HCT116 (cell line): ENCODE results near the gene RAPGEF1. TPM values are rescaled to one million over a fixed set of nuclear protein-coding genes. Genes with fewer than 3 reads are reported as not detected.

ENCODE experiments used
- ATAC-seq: fragments of 200-7000 bp; cut with Tn5 transposase; 2 replicates; pipeline ENCODE4 v1.9.1; 2020; ENCODE audit warnings: mild to moderate bottlenecking, moderate library complexity
- BruUV-seq: library from RNA; stranded (reverse); fragments of 400-500 nt; replicated peaks from 2 replicates; lab custom pipeline; 2021; lab: Mats Ljungman, UMichigan
- CTCF ChIA-PET: fragments of 300-600 bp; sonication (Branson Sonifier 250); formaldehyde crosslinking; loops from one replicate; lab custom pipeline; 2021; ENCODE audit warnings: antibody characterized with exemption; lab: Charles Lee
- POLR2A ChIA-PET: fragments of 300-600, 350-600 bp; sonication (Branson Sonifier 250); formaldehyde crosslinking; loops from one replicate; lab custom pipeline; 2021; ENCODE audit warnings: antibody characterized with exemption; lab: Charles Lee
- RAD21 ChIA-PET, 2 experiments: fragments of 300-600 bp; sonication (Branson Sonifier 250); formaldehyde crosslinking; loops; one replicate each; lab custom pipeline; 2023; ENCODE audit warnings: low total read pairs in 2 of 2; ENCODE audit not compliant: uncharacterized antibody in 2 of 2, unreplicated experiment in 2 of 2, low non-redundant PET in 1 of 2; lab: Charles Lee
- DNase-seq: peaks from one replicate; pipeline ENCODE4 v3.0.0-alpha.2; 2010; ENCODE audit warnings: low read depth, low spot score
- H2AFZ ChIP-seq: fragments of 200-600 bp; shearing (Covaris generic), sonication (generic); 2 replicates; pipeline ENCODE4 v1.6.1; 2017; ENCODE audit warnings: low read depth, mixed run types, mixed read lengths, antibody characterized with exemption, low read length; ENCODE audit not compliant: poor library complexity, severe bottlenecking
- H3K27ac ChIP-seq: 2 replicates; pipeline ENCODE4 v1.5.1; 2012; ENCODE audit warnings: low read depth, low read length
- H3K27me3 ChIP-seq: fragments of 200-600 bp; sonication (generic); 2 replicates; pipeline ENCODE4 v1.6.1; 2016; ENCODE audit warnings: mixed run types, low read length, mixed read lengths; ENCODE audit not compliant: insufficient read depth
- H3K36me3 ChIP-seq, 2 experiments: fragments of 200-500 bp in 1 of 2; fragments of 200-600 bp in 1 of 2; sonication (Bioruptor generic) in 1 of 2; sonication (generic) in 1 of 2; 2 replicates each; pipeline versions ENCODE4 v1.5.1 to v1.6.1; 2014 to 2016; ENCODE audit warnings: low read length in 2 of 2, inconsistent platforms in 1 of 2, mixed read lengths in 1 of 2, mixed run types in 1 of 2; ENCODE audit not compliant: insufficient read depth in 2 of 2, control insufficient read depth in 1 of 2
- H3K4me1 ChIP-seq, 2 experiments: fragments of 200-600 bp in 1 of 2; sonication (generic) in 1 of 2; 2 replicates each; pipeline versions ENCODE4 v1.5.1 to v1.6.1; 2012 to 2017; ENCODE audit warnings: low read length in 2 of 2, inconsistent platforms in 1 of 2, mild to moderate bottlenecking in 1 of 2, mixed read lengths in 1 of 2, mixed run types in 1 of 2, moderate library complexity in 1 of 2; ENCODE audit not compliant: insufficient read depth in 2 of 2, control insufficient read depth in 1 of 2
- H3K4me2 ChIP-seq: fragments of 200-600 bp; sonication (generic); 2 replicates; pipeline ENCODE4 v1.6.1; 2017; ENCODE audit warnings: mixed run types, low read length, mixed read lengths
- H3K4me3 ChIP-seq, 2 experiments: fragments of 200-600 bp in 1 of 2; sonication (generic) in 1 of 2; replicated peaks in 1 of 2; 2 replicates each; pipeline ENCODE4 v1.5.1; 2011 to 2016; ENCODE audit warnings: low read length in 2 of 2, control low read depth in 1 of 2, low read depth in 1 of 2, mild to moderate bottlenecking in 1 of 2, mixed read lengths in 1 of 2, mixed run types in 1 of 2
- H3K79me2 ChIP-seq: fragments of 200-600 bp; sonication (generic); 2 replicates; pipeline ENCODE4 v1.6.1; 2017; ENCODE audit warnings: mild to moderate bottlenecking, mixed run types, low read length, moderate library complexity, mixed read lengths; ENCODE audit not compliant: insufficient read depth
- H3K9ac ChIP-seq: fragments of 200-600 bp; sonication (generic); 2 replicates; pipeline ENCODE4 v1.6.1; 2016; ENCODE audit warnings: low read length, mixed read lengths
- H3K9me2 ChIP-seq: fragments of 200-600 bp; sonication (generic), shearing (Covaris generic); 2 replicates; pipeline ENCODE4 v1.6.1; 2017; ENCODE audit warnings: mixed run types, mild to moderate bottlenecking, moderate library complexity; ENCODE audit not compliant: insufficient read depth
- H3K9me3 ChIP-seq, 2 experiments: fragments of 200-500 bp in 1 of 2; fragments of 200-600 bp in 1 of 2; sonication (Bioruptor generic) in 1 of 2; sonication (generic) in 1 of 2; 2 replicates each; pipeline ENCODE4 v1.6.1; 2014 to 2017; ENCODE audit warnings: low read length in 2 of 2, mixed read lengths in 2 of 2, inconsistent platforms in 1 of 2, low read depth in 1 of 2, mild to moderate bottlenecking in 1 of 2, mixed run types in 1 of 2, moderate library complexity in 1 of 2; ENCODE audit not compliant: control insufficient read depth in 1 of 2, insufficient read depth in 1 of 2
- H4K20me1 ChIP-seq: fragments of 200-600 bp; sonication (generic), shearing (Covaris generic); 2 replicates; pipeline ENCODE4 v1.6.1; 2017; ENCODE audit warnings: mixed run types, mild to moderate bottlenecking, moderate library complexity; ENCODE audit not compliant: insufficient read depth
- CEBPB ChIP-seq: IDR thresholded peaks from 2 replicates; pipeline ENCODE4 v1.6.1; 2012; ENCODE audit warnings: low read depth
- FOSL1 ChIP-seq: IDR thresholded peaks from 2 replicates; pipeline ENCODE4 v1.6.1; 2012; ENCODE audit warnings: low read depth
- JUND ChIP-seq: IDR thresholded peaks from 2 replicates; pipeline ENCODE4 v1.6.1; 2012
- POLR2A ChIP-seq: IDR thresholded peaks from 2 replicates; pipeline ENCODE4 v1.7.0; 2011; ENCODE audit warnings: borderline replicate concordance; ENCODE audit not compliant: insufficient read depth, insufficient read length; ENCODE audit errors: extremely low read depth
- POLR2AphosphoS5 ChIP-seq: IDR thresholded peaks from 2 replicates; pipeline ENCODE4 v1.6.1; 2011; ENCODE audit warnings: mild to moderate bottlenecking, low read depth, low read length, moderate library complexity
- RAD21 ChIP-seq: IDR thresholded peaks from 2 replicates; pipeline ENCODE4 v1.6.1; 2012; ENCODE audit warnings: low read depth, mild to moderate bottlenecking
- SP1 ChIP-seq: IDR thresholded peaks from 2 replicates; pipeline ENCODE4 v1.6.1; 2012; ENCODE audit warnings: low read depth
- TCF7L2 ChIP-seq: IDR thresholded peaks from 2 replicates; pipeline ENCODE4 v1.7.0; 2011; ENCODE audit warnings: borderline replicate concordance, inconsistent platforms; ENCODE audit not compliant: insufficient read depth, insufficient read length; ENCODE audit errors: extremely low read depth
- YY1 ChIP-seq: IDR thresholded peaks from 2 replicates; pipeline ENCODE4 v1.6.1; 2011; ENCODE audit warnings: low read length, low read depth, moderate library complexity, mild to moderate bottlenecking; ENCODE audit not compliant: insufficient replicate concordance; ENCODE audit errors: extremely low read depth
- ZNF274 ChIP-seq: fragments of 200-500 bp; sonication (Bioruptor generic); IDR thresholded peaks from 2 replicates; pipeline ENCODE4 v1.6.1; 2014; ENCODE audit warnings: mild to moderate bottlenecking, low read depth, low read length, inconsistent platforms
- intact Hi-C: fragments of 100-400 bp; cut with micrococcal nuclease; formaldehyde crosslinking; loops from 2 replicates; pipeline ENCODE4 v1.10.0; 2022
- total RNA-seq: library from RNA; stranded (reverse); gene quantifications from one replicate; pipeline ENCODE4 v1.2.1, GENCODE V29; 2021; ENCODE audit not compliant: unreplicated experiment
- TF ChIP-seq, protein P1 (sequence below): IDR thresholded peaks from 2 replicates; pipeline ENCODE4 v1.6.1; 2012; ENCODE audit warnings: low read depth
- TF ChIP-seq, protein P2 (sequence below), 3 experiments: fragments of 200-600 bp in 1 of 3; sonication (generic) in 1 of 3; IDR thresholded peaks in 2 of 3; conservative IDR thresholded peaks in 1 of 3; 2 replicates each; pipeline ENCODE4 v1.5.1; 2012 to 2017; ENCODE audit warnings: low read depth in 2 of 3, low read length in 2 of 3, antibody characterized with exemption in 1 of 3, borderline replicate concordance in 1 of 3, control low read depth in 1 of 3, mild to moderate bottlenecking in 1 of 3, mixed read lengths in 1 of 3, mixed run types in 1 of 3, moderate library complexity in 1 of 3; ENCODE audit not compliant: insufficient read depth in 1 of 3
- TF ChIP-seq, protein P3 (sequence below): IDR thresholded peaks from 2 replicates; pipeline ENCODE4 v1.6.1; 2012
- TF ChIP-seq, protein P4 (sequence below): IDR thresholded peaks from 2 replicates; pipeline ENCODE4 v1.6.1; 2012

Gene RAPGEF1
- total RNA-seq, 1 experiment from 2014 or later = 43.0 TPM

DNA sequence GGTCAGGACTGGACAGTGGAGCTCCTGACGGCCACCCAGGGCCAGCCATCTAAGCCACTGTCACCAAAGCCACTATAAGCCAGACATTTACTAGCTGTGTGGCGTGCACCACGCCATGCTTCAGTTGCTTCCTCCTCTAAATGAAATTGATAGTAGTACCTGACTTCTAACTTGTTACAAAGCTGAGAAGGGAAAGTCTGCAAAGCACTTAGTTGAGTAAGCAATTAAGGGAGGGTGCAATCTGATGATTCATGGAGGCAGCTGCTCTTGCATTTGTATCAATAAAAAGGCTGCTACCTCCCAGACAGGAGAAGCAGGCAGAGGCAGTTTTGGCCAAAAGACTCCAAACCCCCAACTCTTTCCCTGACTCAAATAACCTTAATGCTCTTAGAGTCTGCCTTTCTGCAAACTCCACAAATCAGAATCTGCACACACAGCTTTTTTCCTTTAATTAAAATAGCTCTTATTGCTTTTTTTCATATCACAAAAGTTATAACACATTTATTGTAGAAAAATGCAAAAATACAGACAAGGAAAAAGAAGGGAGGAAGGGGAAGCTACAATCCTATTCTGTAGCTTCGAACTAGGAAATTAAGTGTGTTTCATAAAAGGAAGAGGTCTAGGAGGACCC lies 19.3 kb upstream of the RAPGEF1 start:
- no peaks in the 10 kb centered on the region for H3K27me3 ChIP-seq
- H3K79me2 ChIP-seq = no peaks in the 10 kb centered on the region
- H3K9me2 ChIP-seq = no peaks in the 10 kb centered on the region
- DNase-seq (no peak), ATAC-seq (no peak)
- no peaks in the 10 kb centered on the region for H3K9me3 ChIP-seq
- H3K4me2 ChIP-seq = no peak overlapping the region
- H3K4me1 ChIP-seq = peaks cover 4 to 13% of the 10 kb centered on the region in 2 experiments; a peak in 3 of 4 replicates
- RAD21 ChIA-PET = no interaction called here
- H3K36me3 ChIP-seq = no peaks in the 10 kb centered on the region
- H2AFZ ChIP-seq = no peak overlapping the region
- H3K9ac ChIP-seq = no peak overlapping the region
- BruUV-seq = no TSS peak
- no peaks in the 10 kb centered on the region for H4K20me1 ChIP-seq
- intact Hi-C loops = no loop called here
- CTCF ChIA-PET = interaction anchor here (0.6 to 3.3 kb wide), 10 partner anchors 10 to 510 kb away, joined by 3 to 13 read pairs (median 5); partner anchors contain the start of gene RAPGEF1
- no peak overlapping the region for H3K27ac ChIP-seq
- TF ChIP-seq, protein P1, sequence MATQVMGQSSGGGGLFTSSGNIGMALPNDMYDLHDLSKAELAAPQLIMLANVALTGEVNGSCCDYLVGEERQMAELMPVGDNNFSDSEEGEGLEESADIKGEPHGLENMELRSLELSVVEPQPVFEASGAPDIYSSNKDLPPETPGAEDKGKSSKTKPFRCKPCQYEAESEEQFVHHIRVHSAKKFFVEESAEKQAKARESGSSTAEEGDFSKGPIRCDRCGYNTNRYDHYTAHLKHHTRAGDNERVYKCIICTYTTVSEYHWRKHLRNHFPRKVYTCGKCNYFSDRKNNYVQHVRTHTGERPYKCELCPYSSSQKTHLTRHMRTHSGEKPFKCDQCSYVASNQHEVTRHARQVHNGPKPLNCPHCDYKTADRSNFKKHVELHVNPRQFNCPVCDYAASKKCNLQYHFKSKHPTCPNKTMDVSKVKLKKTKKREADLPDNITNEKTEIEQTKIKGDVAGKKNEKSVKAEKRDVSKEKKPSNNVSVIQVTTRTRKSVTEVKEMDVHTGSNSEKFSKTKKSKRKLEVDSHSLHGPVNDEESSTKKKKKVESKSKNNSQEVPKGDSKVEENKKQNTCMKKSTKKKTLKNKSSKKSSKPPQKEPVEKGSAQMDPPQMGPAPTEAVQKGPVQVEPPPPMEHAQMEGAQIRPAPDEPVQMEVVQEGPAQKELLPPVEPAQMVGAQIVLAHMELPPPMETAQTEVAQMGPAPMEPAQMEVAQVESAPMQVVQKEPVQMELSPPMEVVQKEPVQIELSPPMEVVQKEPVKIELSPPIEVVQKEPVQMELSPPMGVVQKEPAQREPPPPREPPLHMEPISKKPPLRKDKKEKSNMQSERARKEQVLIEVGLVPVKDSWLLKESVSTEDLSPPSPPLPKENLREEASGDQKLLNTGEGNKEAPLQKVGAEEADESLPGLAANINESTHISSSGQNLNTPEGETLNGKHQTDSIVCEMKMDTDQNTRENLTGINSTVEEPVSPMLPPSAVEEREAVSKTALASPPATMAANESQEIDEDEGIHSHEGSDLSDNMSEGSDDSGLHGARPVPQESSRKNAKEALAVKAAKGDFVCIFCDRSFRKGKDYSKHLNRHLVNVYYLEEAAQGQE = no peak
- no peak for TF ChIP-seq CEBPB
- TF ChIP-seq SP1 = no peak
- no peak for TF ChIP-seq POLR2A
- no peak for TF ChIP-seq TCF7L2
- TF ChIP-seq, protein P2, sequence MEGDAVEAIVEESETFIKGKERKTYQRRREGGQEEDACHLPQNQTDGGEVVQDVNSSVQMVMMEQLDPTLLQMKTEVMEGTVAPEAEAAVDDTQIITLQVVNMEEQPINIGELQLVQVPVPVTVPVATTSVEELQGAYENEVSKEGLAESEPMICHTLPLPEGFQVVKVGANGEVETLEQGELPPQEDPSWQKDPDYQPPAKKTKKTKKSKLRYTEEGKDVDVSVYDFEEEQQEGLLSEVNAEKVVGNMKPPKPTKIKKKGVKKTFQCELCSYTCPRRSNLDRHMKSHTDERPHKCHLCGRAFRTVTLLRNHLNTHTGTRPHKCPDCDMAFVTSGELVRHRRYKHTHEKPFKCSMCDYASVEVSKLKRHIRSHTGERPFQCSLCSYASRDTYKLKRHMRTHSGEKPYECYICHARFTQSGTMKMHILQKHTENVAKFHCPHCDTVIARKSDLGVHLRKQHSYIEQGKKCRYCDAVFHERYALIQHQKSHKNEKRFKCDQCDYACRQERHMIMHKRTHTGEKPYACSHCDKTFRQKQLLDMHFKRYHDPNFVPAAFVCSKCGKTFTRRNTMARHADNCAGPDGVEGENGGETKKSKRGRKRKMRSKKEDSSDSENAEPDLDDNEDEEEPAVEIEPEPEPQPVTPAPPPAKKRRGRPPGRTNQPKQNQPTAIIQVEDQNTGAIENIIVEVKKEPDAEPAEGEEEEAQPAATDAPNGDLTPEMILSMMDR (IDR thresholded peaks at IDR 0.05 in 2 of 3, conservative IDR thresholded peaks at IDR 0.05 in 1 of 3; ENCODE audit: borderline replicate concordance in 1 of 3, insufficient read depth in 1 of 3, low read depth in 2 of 3, low read length in 2 of 3) = no peak
- no peak for TF ChIP-seq YY1
- TF ChIP-seq POLR2AphosphoS5 = no peak
- no peak for TF ChIP-seq JUND
- no peak for TF ChIP-seq RAD21
- TF ChIP-seq, protein P3, sequence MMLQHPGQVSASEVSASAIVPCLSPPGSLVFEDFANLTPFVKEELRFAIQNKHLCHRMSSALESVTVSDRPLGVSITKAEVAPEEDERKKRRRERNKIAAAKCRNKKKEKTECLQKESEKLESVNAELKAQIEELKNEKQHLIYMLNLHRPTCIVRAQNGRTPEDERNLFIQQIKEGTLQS = no peak
- TF ChIP-seq ZNF274 = no peak
- TF ChIP-seq FOSL1 = no peak
- TF ChIP-seq, protein P4, sequence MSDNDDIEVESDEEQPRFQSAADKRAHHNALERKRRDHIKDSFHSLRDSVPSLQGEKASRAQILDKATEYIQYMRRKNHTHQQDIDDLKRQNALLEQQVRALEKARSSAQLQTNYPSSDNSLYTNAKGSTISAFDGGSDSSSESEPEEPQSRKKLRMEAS = no peak
- H3K4me3 ChIP-seq = no peak overlapping the region
- POLR2A ChIA-PET = no interaction called here
